Naive thymus-derived CD8-positive, alpha-beta T cell (primary cell): ENCODE results near the gene LOXHD1. TPM values are rescaled to one million over a fixed set of nuclear protein-coding genes. Genes with fewer than 3 reads are reported as not detected.
A peak's percentile ranks its signal among the peaks of the same experiment; 100 is the strongest.

Experiments
- ATAC-seq, 2 donors: fragments of 150-1000 bp; cut with Tn5 transposase in 1 of 2; sonication (Bioruptor Pico), chemical (Tn5 transposase) in 1 of 2; 1 replicate in 1 of 2; 2 replicates in 1 of 2; pipeline ENCODE4 v1.10.0; 2021; ENCODE audit warnings: mild to moderate bottlenecking in 2 of 2, moderate library complexity in 2 of 2
- POLR2A ChIA-PET: fragments of 350-600 bp; sonication (Branson Sonifier 250); formaldehyde crosslinking; loops from one replicate; lab custom pipeline; 2021; ENCODE audit warnings: antibody characterized with exemption; lab: Charles Lee
- DNase-seq, 10 donors: peaks; one replicate each; pipeline versions ENCODE4 v3.0.0 to v3.0.0-alpha.2; 2020 to 2022
- H3K27ac Mint-ChIP-seq, 10 donors: one replicate each; pipeline ENCODE4 v1.8.0; 2020 to 2022; ENCODE audit warnings: mild to moderate bottlenecking in 10 of 10, mixed read lengths in 10 of 10, moderate library complexity in 4 of 10, inconsistent platforms in 1 of 10
- H3K27me3 Mint-ChIP-seq, 5 donors: one replicate each; pipeline ENCODE4 v1.8.0; 2021 to 2022; ENCODE audit warnings: mixed read lengths in 5 of 5
- H3K36me3 Mint-ChIP-seq, 3 donors: one replicate each; pipeline ENCODE4 v1.8.0; 2020 to 2022; ENCODE audit warnings: mixed read lengths in 3 of 3, mild to moderate bottlenecking in 2 of 3, inconsistent platforms in 1 of 3
- H3K4me1 Mint-ChIP-seq, 4 donors: one replicate each; pipeline ENCODE4 v1.8.0; 2021 to 2022; ENCODE audit warnings: mixed read lengths in 4 of 4
- H3K4me3 Mint-ChIP-seq, 10 donors: one replicate each; pipeline ENCODE4 v1.8.0; 2020 to 2022; ENCODE audit warnings: mild to moderate bottlenecking in 10 of 10, mixed read lengths in 10 of 10, moderate library complexity in 6 of 10, inconsistent platforms in 1 of 10
- H3K9me3 Mint-ChIP-seq, 9 donors: one replicate each; pipeline ENCODE4 v1.8.0; 2020 to 2022; ENCODE audit warnings: mixed read lengths in 9 of 9, mild to moderate bottlenecking in 3 of 9, inconsistent platforms in 1 of 9, moderate library complexity in 1 of 9
- polyA plus RNA-seq, 3 donors: library from polyadenylated mRNA; unstranded; fragments of 300-500 nt; fragmentation: Illumina TruSeq; gene quantifications; one replicate each; pipeline ENCODE4 v1.2.3, GENCODE V29; 2021
- total RNA-seq, 8 experiments: library from RNA in 2 of 8; stranded (reverse) in 2 of 8; gene quantifications; one replicate each; pipeline ENCODE4 v1.2.3 and lab custom pipeline; 2021 to 2026

The LOXHD1 gene
- total and polyA plus RNA-seq, 5 experiments from 2014 or later, result 0.08 to 0.39 TPM; not detected in 3

- Mint-ChIP-seq H3K27me3 (peaks cover 1 to 10% (median 6%) of the 10 kb centered on the region in 5 donors), H3K36me3 (no peaks in the 10 kb centered on the region), H3K9me3 (no peaks in the 10 kb centered on the region), H3K4me1 (no peaks in the 10 kb centered on the region), H3K27ac (no peak overlapping the region), H3K4me3 (no peak overlapping the region)
- ATAC-seq, result no peak
- POLR2A ChIA-PET, result no interaction called here
- DNase-seq, result no peak
Measured at GRCh38 chr18:46565256-46565655, 91.8 kb downstream of the LOXHD1 start.

GRCh38 chr18:46563317-46563716 lies 93.7 kb downstream of the LOXHD1 start:
- ATAC-seq (no peak), DNase-seq (no peak)
- no peak overlapping the region for H3K27ac Mint-ChIP-seq
- H3K4me3 Mint-ChIP-seq, result no peak overlapping the region
- H3K4me1 Mint-ChIP-seq, result no peaks in the 10 kb centered on the region
- H3K9me3 Mint-ChIP-seq, result no peaks in the 10 kb centered on the region
- peaks cover 1 to 10% (median 6%) of the 10 kb centered on the region in 5 donors for H3K27me3 Mint-ChIP-seq
- no peaks in the 10 kb centered on the region for H3K36me3 Mint-ChIP-seq
- POLR2A ChIA-PET, result no interaction called here

GRCh38 chr18:46562674-46563192 lies 94.3 kb downstream of the LOXHD1 start:
- POLR2A ChIA-PET, result no interaction called here
- H3K36me3 Mint-ChIP-seq, result no peaks in the 10 kb centered on the region
- no peaks in the 10 kb centered on the region for H3K4me1 Mint-ChIP-seq
- no peak overlapping the region for H3K27ac Mint-ChIP-seq
- H3K27me3 Mint-ChIP-seq, result peaks cover 1 to 10% (median 6%) of the 10 kb centered on the region in 5 donors
- H3K4me3 Mint-ChIP-seq, result no peak overlapping the region
- DNase-seq (no peak), ATAC-seq (no peak)
- no peaks in the 10 kb centered on the region for H3K9me3 Mint-ChIP-seq

- Mint-ChIP-seq H3K4me3 (no peak overlapping the region), H3K27ac (no peak overlapping the region), H3K4me1 (no peaks in the 10 kb centered on the region), H3K9me3 (no peaks in the 10 kb centered on the region), H3K36me3 (no peaks in the 10 kb centered on the region), H3K27me3 (peaks cover 0 to 10% (median 6%) of the 10 kb centered on the region in 5 donors)
- ATAC-seq (no peak), DNase-seq (no peak)
- POLR2A ChIA-PET, result no interaction called here
Measured at GRCh38 chr18:46560671-46561045, 96.4 kb downstream of the LOXHD1 start.

GRCh38 chr18:46559946-46560670 lies 96.9 kb downstream of the LOXHD1 start:
- no peaks in the 10 kb centered on the region for H3K4me1 Mint-ChIP-seq

GRCh38 chr18:46559296-46559695 lies 97.7 kb downstream of the LOXHD1 start:
- ATAC-seq, result no peak
- Mint-ChIP-seq H3K27me3 (peaks cover 0 to 10% (median 4%) of the 10 kb centered on the region in 5 donors), H3K9me3 (no peaks in the 10 kb centered on the region), H3K4me3 (no peak overlapping the region), H3K4me1 (no peaks in the 10 kb centered on the region), H3K36me3 (no peaks in the 10 kb centered on the region), H3K27ac (no peak overlapping the region)
- POLR2A ChIA-PET, result no interaction called here
- DNase-seq, result no peak

More at GRCh38 chr18:46559946-46560670, 96.9 kb downstream of the LOXHD1 start:
- Mint-ChIP-seq H3K27ac (no peak overlapping the region), H3K4me3 (no peak overlapping the region), H3K27me3 (peaks cover 0 to 10% (median 6%) of the 10 kb centered on the region in 5 donors), H3K36me3 (no peaks in the 10 kb centered on the region), H3K9me3 (no peaks in the 10 kb centered on the region)
- ATAC-seq (no peak), DNase-seq (no peak)
- POLR2A ChIA-PET, result no interaction called here

- POLR2A ChIA-PET, result no interaction called here
- DNase-seq (no peak), ATAC-seq (no peak)
- Mint-ChIP-seq H3K36me3 (no peaks in the 10 kb centered on the region), H3K4me1 (peaks cover 0 to 1% (median 0%) of the 10 kb centered on the region in 4 donors), H3K4me3 (no peak overlapping the region), H3K27me3 (peaks cover 0 to 10% (median 0%) of the 10 kb centered on the region in 5 donors), H3K9me3 (no peaks in the 10 kb centered on the region), H3K27ac (peak overlapping the region in 1 of 10 donors; percentile 24)
Measured at GRCh38 chr18:46556590-46557206, 100.3 kb downstream of the LOXHD1 start.

GRCh38 chr18:46555724-46556123 lies 101.3 kb downstream of the LOXHD1 start:
- peaks cover 0 to 5% (median 0%) of the 10 kb centered on the region in 5 donors for H3K27me3 Mint-ChIP-seq
- POLR2A ChIA-PET, result interaction anchor here (0.6 kb wide), 1 partner anchor 1866 kb away, joined by 3 read pairs; no protein-coding TSS in a partner anchor
- H3K4me3 Mint-ChIP-seq, result no peak overlapping the region
- H3K36me3 Mint-ChIP-seq, result no peaks in the 10 kb centered on the region
- no peaks in the 10 kb centered on the region for H3K9me3 Mint-ChIP-seq
- peak in 3 of 10 donors; percentile 6 to 18 (median 13) for DNase-seq
- H3K4me1 Mint-ChIP-seq, result peaks cover 0 to 1% (median 0%) of the 10 kb centered on the region in 4 donors
- no peak overlapping the region for H3K27ac Mint-ChIP-seq
- ATAC-seq, result peak in 1 of 2 donors; percentile 44

GRCh38 chr18:46555213-46555612 lies 101.8 kb downstream of the LOXHD1 start:
- Mint-ChIP-seq H3K36me3 (no peaks in the 10 kb centered on the region), H3K4me1 (peaks cover 0 to 1% (median 0%) of the 10 kb centered on the region in 4 donors), H3K27ac (no peak overlapping the region), H3K4me3 (no peak overlapping the region), H3K9me3 (no peaks in the 10 kb centered on the region), H3K27me3 (peaks cover 0 to under 1% (median 0%) of the 10 kb centered on the region in 5 donors)
- ATAC-seq (no peak), DNase-seq (no peak)
- POLR2A ChIA-PET, result no interaction called here

- H3K4me3 Mint-ChIP-seq, result no peak overlapping the region
- no peaks in the 10 kb centered on the region for H3K36me3 Mint-ChIP-seq
- no peaks in the 10 kb centered on the region for H3K9me3 Mint-ChIP-seq
- no peaks in the 10 kb centered on the region for H3K27me3 Mint-ChIP-seq
- ATAC-seq, result no peak
- DNase-seq, result no peak
- peaks cover 0 to 1% (median 0%) of the 10 kb centered on the region in 4 donors for H3K4me1 Mint-ChIP-seq
- H3K27ac Mint-ChIP-seq, result no peak overlapping the region
- POLR2A ChIA-PET, result no interaction called here
Measured at GRCh38 chr18:46554406-46555080, 102.5 kb downstream of the LOXHD1 start.

- no peak for ATAC-seq
- Mint-ChIP-seq H3K27me3 (peaks cover 5 to 20% (median 12%) of the 10 kb centered on the region in 5 donors), H3K4me1 (peaks cover 0 to 1% (median 0%) of the 10 kb centered on the region in 4 donors), H3K9me3 (peaks cover 0 to 5% (median 0%) of the 10 kb centered on the region in 9 donors), H3K4me3 (no peak overlapping the region), H3K36me3 (no peaks in the 10 kb centered on the region), H3K27ac (no peak overlapping the region)
- POLR2A ChIA-PET, result no interaction called here
- no peak for DNase-seq
Measured at GRCh38 chr18:46550609-46551008, 106.4 kb downstream of the LOXHD1 start.

GRCh38 chr18:46547520-46547919 lies 109.5 kb downstream of the LOXHD1 start:
- Mint-ChIP-seq H3K9me3 (peaks cover 0 to 5% (median 0%) of the 10 kb centered on the region in 9 donors), H3K27me3 (peaks cover 5 to 21% (median 12%) of the 10 kb centered on the region in 5 donors), H3K27ac (peak overlapping the region in 1 of 10 donors; percentile 41), H3K4me3 (no peak overlapping the region), H3K36me3 (no peaks in the 10 kb centered on the region), H3K4me1 (no peaks in the 10 kb centered on the region)
- POLR2A ChIA-PET, result no interaction called here
- DNase-seq, result no peak
- no peak for ATAC-seq
